Mucosa of descending colon (tissue), 3 donors: ENCODE data around the gene SNX18. TPM values are rescaled to one million over a fixed set of nuclear protein-coding genes. Genes with fewer than 3 reads are reported as not detected.

Experiments
- ATAC-seq: fragments of 200-7000 bp; cut with Tn5 transposase; one replicate; pipeline ENCODE4 v1.9.1; 2020; ENCODE audit warnings: mild to moderate bottlenecking, moderate library complexity
- DNase-seq, 3 donors: peaks; one replicate each; pipeline ENCODE4 v3.0.0-alpha.2; 2020
- H3K36me3 ChIP-seq: fragments of 200-600 bp; one replicate; pipeline ENCODE4 v1.8.0; 2021; ENCODE audit warnings: low read depth, mild to moderate bottlenecking
- H3K4me1 ChIP-seq: fragments of 200-600 bp; one replicate; pipeline ENCODE4 v1.8.0; 2021; ENCODE audit warnings: low read depth, mild to moderate bottlenecking
- H3K4me3 ChIP-seq: fragments of 200-600 bp; one replicate; pipeline ENCODE4 v1.8.0; 2021; ENCODE audit warnings: mild to moderate bottlenecking
- H3K9me3 ChIP-seq: fragments of 200-600 bp; one replicate; pipeline ENCODE4 v1.8.0; 2021; ENCODE audit warnings: mild to moderate bottlenecking
- CTCF ChIP-seq: fragments of 200-600 bp; IDR thresholded peaks from one replicate; pipeline ENCODE4 v1.8.0; 2022; ENCODE audit warnings: antibody characterized with exemption, mild to moderate bottlenecking
- intact Hi-C, 2 donors: fragments of 100-400 bp; cut with DNase I in 1 of 2; cut with micrococcal nuclease in 1 of 2; formaldehyde crosslinking; loops; one replicate each; pipeline versions ENCODE4 v1.11.0 to v1.11.1; 2022; cut with DNase I, micrococcal nuclease
- total RNA-seq, 3 donors: library from RNA; stranded (reverse); fragmentation: NEBNext Ultra II Directional in 2 of 3; extraction: Animal tissue kit (Norgen Biotek cat#: 25700) in 2 of 3; gene quantifications; one replicate each; pipeline versions ENCODE4 v1.2.1 to v1.2.4, GENCODE V29; 2021 to 2023
- donor health status: DM: no; HTN: no; CAD: no; lungs with moderate emphysema.
- donor health status: DM: no; HTN: no; CAD: no.
- donor health status: DM: no; HTN: yes; CAD: no.

The SNX18 gene
- total RNA-seq, 3 donors from 2014 or later = 8.7 to 28.9 (median 13.7) TPM

GRCh38 chr5:54552446-54552845, 34.9 kb downstream of the SNX18 start:
- ATAC-seq = no peak
- no peak for TF ChIP-seq CTCF

DNA sequence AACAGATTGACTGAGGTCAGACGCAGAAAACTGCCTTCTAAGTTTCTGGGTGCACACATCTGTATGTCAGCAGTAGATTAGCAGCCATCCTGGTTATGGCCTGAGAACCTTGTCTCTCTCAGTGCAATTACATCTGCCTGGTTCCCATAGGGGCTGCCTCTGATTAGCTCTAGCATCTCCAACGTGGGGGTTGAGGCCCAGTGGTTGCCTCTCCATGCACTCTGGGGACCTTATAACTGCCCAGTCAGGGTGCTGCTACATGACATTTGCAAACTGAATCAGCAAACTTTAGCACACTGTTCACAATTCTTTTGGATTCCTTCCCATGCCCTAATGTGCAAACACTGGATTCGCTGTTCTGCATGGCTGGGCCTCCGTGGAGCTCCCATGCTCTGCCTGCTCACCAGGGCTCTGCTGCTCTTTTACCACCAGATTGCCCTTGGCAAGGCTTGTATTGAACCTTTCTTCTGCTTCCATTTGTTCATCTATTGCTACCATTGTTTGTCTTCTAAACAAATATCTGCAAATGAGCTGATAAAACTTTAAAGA, 36.2 kb downstream of the SNX18 start:
- Histone ChIP-seq H3K4me1 (no peaks in the 10 kb centered on the region), H3K9me3 (no peaks in the 10 kb centered on the region), H3K4me3 (no peak overlapping the region), H3K36me3 (no peaks in the 10 kb centered on the region)
- no peak for ATAC-seq
- no peak for TF ChIP-seq CTCF
- intact Hi-C loops = no loop called here
- DNase-seq = no peak

More at GRCh38 chr5:54552446-54552845, 34.9 kb downstream of the SNX18 start:
- Histone ChIP-seq H3K4me1 (no peaks in the 10 kb centered on the region), H3K9me3 (no peaks in the 10 kb centered on the region), H3K4me3 (no peak overlapping the region), H3K36me3 (no peaks in the 10 kb centered on the region)
- no peak for DNase-seq
- intact Hi-C loops = no loop called here

GRCh38 chr5:54556141-54556540, 38.6 kb downstream of the SNX18 start:
- no peaks in the 10 kb centered on the region for H3K36me3 ChIP-seq
- no peak overlapping the region for H3K4me3 ChIP-seq
- no peaks in the 10 kb centered on the region for H3K9me3 ChIP-seq
- DNase-seq = no peak
- intact Hi-C loops = no loop called here
- ATAC-seq = no peak
- no peak for TF ChIP-seq CTCF
- no peaks in the 10 kb centered on the region for H3K4me1 ChIP-seq

- H3K36me3 ChIP-seq = no peaks in the 10 kb centered on the region
- no peak overlapping the region for H3K4me3 ChIP-seq
- TF ChIP-seq CTCF = no peak
- H3K9me3 ChIP-seq = no peaks in the 10 kb centered on the region
- intact Hi-C loops = no loop called here
- DNase-seq (no peak), ATAC-seq (no peak)
- no peaks in the 10 kb centered on the region for H3K4me1 ChIP-seq
These were observed 40.8 kb downstream of the SNX18 start for GRCh38 chr5:54558362-54558761.

GRCh38 chr5:54561651-54562050, 44.1 kb downstream of the SNX18 start:
- TF ChIP-seq CTCF = no peak

More at GRCh38 chr5:54561651-54562050, 44.1 kb downstream of the SNX18 start:
- Histone ChIP-seq H3K4me1 (no peaks in the 10 kb centered on the region), H3K4me3 (no peak overlapping the region), H3K36me3 (no peaks in the 10 kb centered on the region), H3K9me3 (no peaks in the 10 kb centered on the region)
- no peak for ATAC-seq
- intact Hi-C loops = no loop called here
- DNase-seq = no peak
